BLaER1 (cell line): ENCODE measurements around the gene PTPRZ1.

ENCODE experiments used
- H3K27ac ChIP-seq: shearing (Covaris generic); formaldehyde crosslinking; 2 replicates; pipeline ENCODE4 v1.8.1; 2022
- H3K27me3 ChIP-seq: shearing (Covaris generic); formaldehyde crosslinking; 2 replicates; pipeline ENCODE4 v1.8.1; 2022
- H3K36me3 ChIP-seq: shearing (Covaris generic); formaldehyde crosslinking; 2 replicates; pipeline ENCODE4 v1.8.1; 2022
- H3K4me1 ChIP-seq: shearing (Covaris generic); formaldehyde crosslinking; 2 replicates; pipeline ENCODE4 v1.8.1; 2022
- H3K4me2 ChIP-seq: shearing (Covaris generic); formaldehyde crosslinking; 2 replicates; pipeline ENCODE4 v1.8.1; 2022
- H3K4me3 ChIP-seq: shearing (Covaris generic); formaldehyde crosslinking; 2 replicates; pipeline ENCODE4 v1.8.1; 2022
- H3K9ac ChIP-seq: shearing (Covaris generic); formaldehyde crosslinking; 2 replicates; pipeline ENCODE4 v1.8.1; 2022
- H3K9me3 ChIP-seq: shearing (Covaris generic); formaldehyde crosslinking; 2 replicates; pipeline ENCODE4 v1.8.1; 2022
- H4K20me1 ChIP-seq: shearing (Covaris generic); formaldehyde crosslinking; 2 replicates; pipeline ENCODE4 v1.8.1; 2022
- Cebpa-rat ChIP-seq: shearing (Covaris generic); IDR thresholded peaks from 2 replicates; pipeline ENCODE4 v1.8.1; 2022

Gene PTPRZ1

GRCh38 chr7:121945480-121946236 lies 72.7 kb downstream of the PTPRZ1 start:
- no peak overlapping the region for H3K4me3 ChIP-seq
- no peaks in the 10 kb centered on the region for H3K36me3 ChIP-seq
- no peaks in the 10 kb centered on the region for H3K9me3 ChIP-seq
- H3K4me2 ChIP-seq, result no peak overlapping the region
- H3K27ac ChIP-seq, result no peak overlapping the region
- H3K9ac ChIP-seq, result no peak overlapping the region
- no peaks in the 10 kb centered on the region for H3K27me3 ChIP-seq
- H3K4me1 ChIP-seq, result no peaks in the 10 kb centered on the region
- TF ChIP-seq Cebpa-rat, result no peak
- no peaks in the 10 kb centered on the region for H4K20me1 ChIP-seq

- no peak for TF ChIP-seq Cebpa-rat
- H3K27me3 ChIP-seq, result no peaks in the 10 kb centered on the region
- peak overlapping the region; percentile 45 for H3K4me2 ChIP-seq
- no peak overlapping the region for H3K4me3 ChIP-seq
- no peak overlapping the region for H3K27ac ChIP-seq
- no peaks in the 10 kb centered on the region for H3K9me3 ChIP-seq
- H3K4me1 ChIP-seq, result peaks cover 47% of the 10 kb centered on the region
- H3K36me3 ChIP-seq, result no peaks in the 10 kb centered on the region
- H3K9ac ChIP-seq, result no peak overlapping the region
- no peaks in the 10 kb centered on the region for H4K20me1 ChIP-seq
Observed at GRCh38 chr7:121953164-121953563, 80.2 kb downstream of the PTPRZ1 start.

GRCh38 chr7:121953601-121954000 lies 80.6 kb downstream of the PTPRZ1 start:
- H3K9me3 ChIP-seq, result no peaks in the 10 kb centered on the region
- no peak overlapping the region for H3K27ac ChIP-seq
- no peak overlapping the region for H3K9ac ChIP-seq
- H3K27me3 ChIP-seq, result no peaks in the 10 kb centered on the region
- H3K4me2 ChIP-seq, result peak overlapping the region; percentile 45
- H3K4me3 ChIP-seq, result no peak overlapping the region
- TF ChIP-seq Cebpa-rat, result no peak
- peaks cover 52% of the 10 kb centered on the region for H3K4me1 ChIP-seq
- H3K36me3 ChIP-seq, result no peaks in the 10 kb centered on the region
- H4K20me1 ChIP-seq, result no peaks in the 10 kb centered on the region

GRCh38 chr7:121954803-121955202 lies 81.8 kb downstream of the PTPRZ1 start:
- Histone ChIP-seq H3K36me3 (no peaks in the 10 kb centered on the region), H3K4me2 (peak overlapping the region; percentile 75; the same call in 1 of the 2 replicates), H3K4me1 (peaks cover 63% of the 10 kb centered on the region), H3K9me3 (no peaks in the 10 kb centered on the region), H3K4me3 (no peak overlapping the region), H3K27ac (no peak overlapping the region), H3K9ac (no peak overlapping the region), H4K20me1 (no peaks in the 10 kb centered on the region), H3K27me3 (no peaks in the 10 kb centered on the region)
- TF ChIP-seq Cebpa-rat, result no peak

- H3K36me3 ChIP-seq, result no peaks in the 10 kb centered on the region
- no peaks in the 10 kb centered on the region for H3K9me3 ChIP-seq
- no peak for TF ChIP-seq Cebpa-rat
- H3K4me2 ChIP-seq, result peak overlapping the region; percentile 75
- no peaks in the 10 kb centered on the region for H4K20me1 ChIP-seq
- no peaks in the 10 kb centered on the region for H3K27me3 ChIP-seq
- H3K9ac ChIP-seq, result peak overlapping the region; percentile 47
- H3K27ac ChIP-seq, result peak overlapping the region; percentile 86
- peaks cover 66% of the 10 kb centered on the region for H3K4me1 ChIP-seq
- H3K4me3 ChIP-seq, result 0 out of 2 replicates have a peak overlapping the region, but pooled peaks have one; percentile 3
Observed at GRCh38 chr7:121957626-121958025, 84.7 kb downstream of the PTPRZ1 start.

- Histone ChIP-seq H3K9ac (no peak overlapping the region), H3K36me3 (no peaks in the 10 kb centered on the region), H3K4me2 (no peak overlapping the region), H3K27ac (no peak overlapping the region), H3K4me1 (peaks cover 43% of the 10 kb centered on the region), H3K4me3 (no peak overlapping the region), H4K20me1 (no peaks in the 10 kb centered on the region), H3K9me3 (no peaks in the 10 kb centered on the region), H3K27me3 (no peaks in the 10 kb centered on the region)
- TF ChIP-seq Cebpa-rat, result no peak
Observed at GRCh38 chr7:121960678-121961077, 87.7 kb downstream of the PTPRZ1 start.

GRCh38 chr7:121961089-121961867 lies 88.3 kb downstream of the PTPRZ1 start:
- H3K27me3 ChIP-seq, result no peaks in the 10 kb centered on the region
- no peaks in the 10 kb centered on the region for H4K20me1 ChIP-seq
- no peak overlapping the region for H3K9ac ChIP-seq
- H3K4me1 ChIP-seq, result peaks cover 37% of the 10 kb centered on the region
- no peak overlapping the region for H3K4me2 ChIP-seq
- H3K4me3 ChIP-seq, result no peak overlapping the region
- no peaks in the 10 kb centered on the region for H3K36me3 ChIP-seq
- no peak for TF ChIP-seq Cebpa-rat
- H3K27ac ChIP-seq, result no peak overlapping the region
- no peaks in the 10 kb centered on the region for H3K9me3 ChIP-seq

GRCh38 chr7:121966276-121966934 lies 93.4 kb downstream of the PTPRZ1 start:
- Histone ChIP-seq H3K4me2 (no peak overlapping the region), H3K36me3 (no peaks in the 10 kb centered on the region), H3K4me3 (no peak overlapping the region), H3K9me3 (no peaks in the 10 kb centered on the region), H3K4me1 (no peaks in the 10 kb centered on the region), H3K9ac (no peak overlapping the region), H4K20me1 (no peaks in the 10 kb centered on the region), H3K27me3 (no peaks in the 10 kb centered on the region), H3K27ac (no peak overlapping the region)
- TF ChIP-seq Cebpa-rat, result no peak

GRCh38 chr7:121966935-121967332 lies 94.0 kb downstream of the PTPRZ1 start:
- H3K27ac ChIP-seq, result no peak overlapping the region
- TF ChIP-seq Cebpa-rat, result no peak
- H3K4me2 ChIP-seq, result no peak overlapping the region

More at GRCh38 chr7:121966935-121967332, 94.0 kb downstream of the PTPRZ1 start:
- Histone ChIP-seq H3K27me3 (no peaks in the 10 kb centered on the region), H3K9ac (no peak overlapping the region), H3K4me1 (no peaks in the 10 kb centered on the region), H3K9me3 (no peaks in the 10 kb centered on the region), H3K36me3 (no peaks in the 10 kb centered on the region), H4K20me1 (no peaks in the 10 kb centered on the region), H3K4me3 (no peak overlapping the region)
